Ovary (tissue), 3 donors: Measurements from ENCODE around the gene PPP1CA.

Experiments used
- EP300 ChIP-seq: sonication (generic); formaldehyde crosslinking; IDR thresholded peaks from one replicate; pipeline ENCODE4 v1.6.1; 2017; ENCODE audit warnings: antibody characterized with exemption
- POLR2A ChIP-seq: fragments of 450-650 bp; IDR thresholded peaks from one replicate; pipeline ENCODE4 v1.6.1; 2017; ENCODE audit warnings: antibody characterized with exemption, mild to moderate bottlenecking, moderate library complexity
- TF ChIP-seq, protein P1 (sequence below), 3 donors: fragments of 450-650 bp in 2 of 3; fragments of 200-600 bp in 1 of 3; IDR thresholded peaks; one replicate each; pipeline versions ENCODE4 v1.5.1 to v1.8.0; 2016 to 2022; ENCODE audit warnings: antibody characterized with exemption in 3 of 3, mild to moderate bottlenecking in 1 of 3
- donor health status: DM: no; HTN: no; CAD: no.

DNA sequence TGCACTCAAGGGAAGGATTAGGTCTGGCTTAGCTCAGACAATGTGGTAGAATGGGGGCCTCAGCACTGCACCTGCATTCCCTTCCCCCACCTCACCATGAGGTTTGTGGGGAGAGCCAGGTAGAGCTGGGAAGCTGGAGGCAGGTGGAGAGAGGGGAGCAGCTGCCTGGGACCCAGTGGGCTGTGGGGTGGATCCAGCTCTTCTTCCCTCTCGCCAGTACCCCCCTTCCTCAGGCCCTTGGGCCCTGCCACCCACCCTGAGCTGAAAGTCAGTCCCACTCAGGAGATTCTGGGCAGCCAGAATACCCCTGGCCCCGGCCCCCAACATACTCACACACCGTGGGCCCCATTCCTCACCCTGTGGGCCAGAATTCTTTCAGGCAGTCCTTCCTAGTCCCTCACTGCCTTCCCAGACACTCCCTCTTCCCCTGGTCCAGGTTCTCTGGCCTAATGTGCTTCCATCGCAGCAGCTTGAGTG lies 45.2 kb downstream of the PPP1CA start:
- TF ChIP-seq, protein P1, sequence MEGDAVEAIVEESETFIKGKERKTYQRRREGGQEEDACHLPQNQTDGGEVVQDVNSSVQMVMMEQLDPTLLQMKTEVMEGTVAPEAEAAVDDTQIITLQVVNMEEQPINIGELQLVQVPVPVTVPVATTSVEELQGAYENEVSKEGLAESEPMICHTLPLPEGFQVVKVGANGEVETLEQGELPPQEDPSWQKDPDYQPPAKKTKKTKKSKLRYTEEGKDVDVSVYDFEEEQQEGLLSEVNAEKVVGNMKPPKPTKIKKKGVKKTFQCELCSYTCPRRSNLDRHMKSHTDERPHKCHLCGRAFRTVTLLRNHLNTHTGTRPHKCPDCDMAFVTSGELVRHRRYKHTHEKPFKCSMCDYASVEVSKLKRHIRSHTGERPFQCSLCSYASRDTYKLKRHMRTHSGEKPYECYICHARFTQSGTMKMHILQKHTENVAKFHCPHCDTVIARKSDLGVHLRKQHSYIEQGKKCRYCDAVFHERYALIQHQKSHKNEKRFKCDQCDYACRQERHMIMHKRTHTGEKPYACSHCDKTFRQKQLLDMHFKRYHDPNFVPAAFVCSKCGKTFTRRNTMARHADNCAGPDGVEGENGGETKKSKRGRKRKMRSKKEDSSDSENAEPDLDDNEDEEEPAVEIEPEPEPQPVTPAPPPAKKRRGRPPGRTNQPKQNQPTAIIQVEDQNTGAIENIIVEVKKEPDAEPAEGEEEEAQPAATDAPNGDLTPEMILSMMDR (IDR thresholded peaks at IDR 0.05) = no peak
- TF ChIP-seq POLR2A (no peak), EP300 (no peak)
